Tracheal epithelial cell (primary cell): Measurements from ENCODE around the gene RAD9B. TPM values are rescaled to one million over a fixed set of nuclear protein-coding genes. Genes with fewer than 3 reads are reported as not detected.

Experiments used
- total RNA-seq: library from RNA; depleted of rRNA; stranded (reverse); fragments of >200 nt; gene quantifications from 2 replicates; pipeline ENCODE4 v1.2.1, GENCODE V29; 2014

The RAD9B gene
- total RNA-seq: 0.21 and 0.24 TPM in 2 replicates

DNA sequence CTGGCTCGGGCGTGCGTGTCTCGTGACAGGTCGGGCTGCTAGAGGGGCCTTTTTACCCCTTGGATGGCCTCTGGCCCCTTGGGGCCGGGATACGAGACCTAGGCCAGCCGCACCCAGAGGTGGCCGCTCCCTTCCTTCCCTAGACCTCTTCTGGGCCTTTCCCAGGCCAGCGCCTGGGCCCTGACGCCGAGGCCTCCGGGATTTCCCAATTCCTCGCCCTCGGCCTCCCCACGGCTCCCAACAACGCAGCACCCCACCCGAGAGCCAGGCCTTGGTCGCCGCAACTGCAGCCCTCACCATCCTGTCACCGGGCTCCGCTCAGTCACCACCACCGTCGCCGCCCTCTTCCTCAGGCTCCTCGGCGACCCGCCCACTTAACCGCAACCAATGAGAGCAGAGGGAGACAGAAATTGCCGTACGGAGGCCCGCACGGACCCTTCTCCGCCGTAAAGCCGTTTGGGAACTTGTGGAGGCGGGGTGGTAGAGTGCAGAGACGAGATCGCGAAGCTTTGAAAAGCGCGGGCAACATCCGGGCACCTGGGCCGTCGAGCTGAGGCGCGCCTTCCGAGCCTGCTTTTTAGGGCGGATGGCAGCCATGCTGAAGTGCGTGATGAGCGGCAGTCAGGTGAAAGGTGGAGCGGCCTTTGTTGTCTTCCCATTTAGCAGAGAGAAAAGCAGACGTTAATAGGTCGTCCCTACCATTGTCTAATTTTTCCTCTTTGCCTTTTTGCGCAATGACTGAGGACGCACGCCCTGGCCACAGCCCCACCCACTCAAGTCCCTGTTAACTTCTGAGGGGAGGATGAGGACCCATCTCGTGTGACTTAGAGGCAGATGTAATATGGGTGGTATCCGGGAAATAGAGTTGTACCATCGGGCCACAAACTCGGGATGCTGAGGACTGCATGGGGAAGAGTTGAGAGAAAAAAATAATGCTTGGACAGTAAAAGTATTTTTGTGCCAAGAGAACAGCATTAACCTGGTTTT lies at the start of gene RAD9B, which contains the start of gene VPS29:
Gene RAD9B, plus strand, starts transcription at position 580 of the 987 bp plus-strand sequence. Its CDS starts 7 bp downstream, at position 587.
Gene VPS29, minus strand, starts transcription at position 360 of the 987 bp plus-strand sequence. Its CDS starts 60 bp downstream, at position 300.

DNA sequence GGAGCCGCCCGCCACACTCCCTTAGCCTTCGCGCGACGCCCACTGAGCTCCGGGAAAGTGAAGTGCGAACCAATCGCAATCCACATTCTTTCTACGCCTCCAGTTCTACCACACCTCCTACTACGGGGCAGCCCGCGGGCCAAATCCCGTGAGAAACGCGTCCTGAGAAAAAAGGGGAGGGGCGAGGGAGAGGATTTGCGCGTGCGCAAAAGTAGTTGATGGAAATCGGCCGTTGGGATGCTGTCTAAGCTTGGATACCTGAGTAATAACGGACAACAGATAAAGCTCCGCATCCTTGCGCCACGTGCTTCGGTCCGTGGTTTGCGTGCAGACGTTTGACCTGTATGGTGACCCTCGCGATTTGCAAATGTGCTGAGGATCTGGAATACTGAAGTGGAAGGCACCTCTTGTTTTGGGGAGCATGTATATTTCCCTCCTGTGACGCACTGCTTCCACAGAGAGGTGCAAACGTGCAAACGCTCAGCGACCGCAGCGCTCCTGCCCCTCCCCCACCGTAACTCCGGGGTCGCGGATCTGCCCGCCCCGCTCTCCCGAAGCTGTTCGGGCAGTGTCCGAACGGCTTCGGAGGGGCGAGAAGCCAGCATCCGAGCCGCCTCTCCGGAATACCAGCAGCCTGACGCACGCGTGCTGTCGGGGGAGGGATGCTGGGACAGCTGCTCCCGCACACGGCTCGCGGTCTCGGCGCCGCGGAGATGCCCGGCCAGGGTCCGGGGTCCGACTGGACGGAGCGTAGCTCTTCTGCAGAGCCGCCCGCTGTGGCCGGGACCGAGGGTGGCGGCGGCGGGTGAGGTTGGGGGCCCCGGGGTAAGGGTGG lies 33.7 kb upstream of the RAD9B start, which contains the start of the genes FAM216A and GPN3:
Gene FAM216A, plus strand, starts transcription at position 632 of the 835 bp plus-strand sequence. Its CDS starts 31 bp downstream, at position 663.
Gene GPN3, minus strand, starts transcription at position 44 of the 835 bp plus-strand sequence. CDS start 54 bp downstream, outside the sequence.

Other genes starting within 250 kb of the RAD9B start
- 127 and 141 TPM in 2 replicates for gene ATP2A2, start 221.1 kb upstream of the RAD9B start, total RNA-seq
- 36.0 and 41.0 TPM in 2 replicates for gene ANAPC7, start 98.6 kb upstream of the RAD9B start, total RNA-seq
- gene ARPC3, start 52.0 kb upstream of the RAD9B start, total RNA-seq: 286 and 325 TPM in 2 replicates
- gene GPN3, start 34.1 kb upstream of the RAD9B start, total RNA-seq: 16.0 and 19.5 TPM in 2 replicates
- 8.3 and 8.9 TPM in 2 replicates for gene FAM216A, start 33.5 kb upstream of the RAD9B start, total RNA-seq
- gene VPS29, start 220 bp upstream of the RAD9B start, total RNA-seq: 49.7 and 71.1 TPM in 2 replicates
- gene PPTC7, start 81.0 kb downstream of the RAD9B start, total RNA-seq: 10.1 and 16.0 TPM in 2 replicates
- 9.6 and 11.6 TPM in 2 replicates for gene TCTN1, start 111.8 kb downstream of the RAD9B start, total RNA-seq
- gene HVCN1, start 186.8 kb downstream of the RAD9B start, total RNA-seq: 0.48 and 0.85 TPM in 2 replicates
- 55.7 and 133 TPM in 2 replicates for gene PPP1CC, start 240.6 kb downstream of the RAD9B start, total RNA-seq